HTR-8/SVneo (cell line): Measurements from ENCODE around the gene CABP1.

ENCODE experiments used
- DNase-seq: peaks from one replicate; pipeline ENCODE4 v3.0.0; 2011; ENCODE audit warnings: low spot score, mixed read lengths; ENCODE audit not compliant: insufficient read length
- FAIRE-seq: peaks from 2 replicates; lab custom pipeline; 2011; peaks lifted over from hg19 to GRCh38; lab: Jason Lieb, UNC

CABP1 gene

DNA sequence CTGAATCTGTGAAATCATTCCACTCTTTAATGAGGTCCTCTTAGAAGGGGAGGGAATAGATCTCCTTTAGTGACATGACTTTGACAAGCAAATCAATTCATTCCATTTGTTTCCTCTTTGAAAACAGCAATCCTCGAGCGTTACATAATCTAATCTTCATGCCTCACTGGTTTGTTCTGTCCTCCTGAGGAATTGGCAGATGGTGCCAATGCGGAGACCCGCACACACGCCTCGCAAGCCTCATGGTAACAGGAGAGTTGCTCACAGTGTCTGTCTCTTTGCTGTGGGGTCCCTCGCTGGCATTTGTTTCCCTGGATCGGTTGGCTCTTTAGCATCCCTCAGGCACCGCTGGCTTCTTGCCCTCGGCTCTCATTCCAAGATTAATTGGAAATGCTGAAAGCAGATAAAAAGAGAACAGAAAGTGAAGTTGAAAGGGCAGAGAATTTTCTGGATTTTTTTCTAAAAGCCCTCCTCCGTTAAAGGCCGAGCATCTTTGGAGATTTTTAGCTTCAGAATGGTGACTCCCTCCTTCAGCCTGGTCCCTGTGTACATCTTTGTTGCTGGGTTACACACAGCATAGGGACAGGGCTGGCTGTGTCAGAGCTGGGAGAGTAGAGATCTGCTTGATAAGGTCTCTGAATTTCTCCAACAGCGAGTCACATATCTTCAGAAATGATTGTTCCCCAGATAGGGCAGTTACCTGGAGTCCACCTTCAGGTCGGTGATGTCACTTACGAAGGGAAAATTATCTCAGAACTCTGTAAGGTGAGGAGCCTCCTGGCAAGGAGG is 10.1 kb upstream of the CABP1 start:
- no peak for FAIRE-seq

DNA sequence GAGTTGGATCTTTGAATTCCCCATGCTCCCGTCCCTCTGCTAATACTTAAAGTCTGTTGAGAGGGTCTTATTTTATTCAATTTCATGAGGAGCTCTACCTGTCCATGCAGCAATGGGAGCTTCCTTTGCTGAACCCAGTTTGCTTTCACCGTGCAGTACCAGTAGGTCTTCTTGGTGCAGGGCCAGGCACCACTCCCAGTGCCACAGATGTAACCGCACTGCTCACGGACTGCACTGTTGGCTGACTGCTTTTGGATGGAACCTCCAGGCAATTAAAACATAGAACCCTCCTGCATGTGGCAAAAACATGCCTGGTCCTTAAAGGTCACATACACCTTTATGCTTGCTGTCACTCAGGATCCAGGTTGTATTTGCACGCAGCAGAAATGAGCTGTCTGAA is 9.3 kb upstream of the CABP1 start:
- FAIRE-seq: no peak
- DNase-seq: no peak

More for the DNA sequence above, 10.1 kb upstream of the CABP1 start:
- no peak for DNase-seq

DNA sequence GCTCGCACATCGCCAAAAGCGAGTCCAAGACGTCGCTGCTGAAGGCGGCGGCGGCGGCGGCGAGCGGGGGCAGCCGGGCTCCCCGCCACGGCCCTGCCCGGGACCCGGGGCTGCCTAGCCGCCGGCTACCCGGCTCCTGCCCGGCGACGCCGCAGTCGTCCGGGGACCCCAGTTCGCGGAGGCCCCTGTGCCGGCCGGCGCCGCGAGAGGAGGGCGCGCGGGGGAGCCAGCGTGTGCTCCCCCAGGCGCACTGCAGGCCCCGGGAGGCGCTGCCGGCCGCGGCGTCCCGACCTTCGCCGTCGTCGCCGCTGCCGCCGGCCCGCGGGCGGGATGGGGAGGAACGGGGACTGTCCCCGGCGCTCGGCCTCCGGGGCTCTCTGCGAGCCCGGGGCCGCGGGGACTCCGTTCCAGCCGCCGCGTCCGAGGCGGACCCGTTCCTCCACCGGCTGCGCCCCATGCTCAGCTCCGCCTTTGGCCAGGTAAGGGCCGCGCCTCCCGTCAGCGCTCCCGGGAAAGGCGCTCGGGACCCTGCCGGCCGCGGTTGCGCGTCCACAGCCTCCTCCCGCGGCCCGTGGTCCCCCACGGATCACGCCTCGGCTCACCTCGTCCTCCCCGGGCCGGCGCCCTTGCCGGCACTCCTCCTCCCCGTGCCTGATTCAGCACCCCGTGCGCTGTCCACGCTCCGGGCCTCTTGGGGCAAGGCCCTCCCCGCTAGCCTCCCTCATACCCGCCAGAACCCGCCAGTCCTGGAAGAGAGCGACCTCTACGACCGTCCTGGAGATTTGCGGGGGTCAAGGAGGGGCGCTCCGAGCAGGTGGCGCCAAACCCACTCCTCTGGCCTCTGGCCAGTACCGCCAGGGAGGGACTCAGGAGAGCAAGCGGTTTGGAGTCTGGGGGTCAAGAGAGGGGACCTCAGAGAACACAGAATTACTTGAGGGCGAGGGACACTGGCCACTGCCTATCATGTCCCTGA is 721 bp downstream of the CABP1 start:
- DNase-seq: peak; percentile 63
- FAIRE-seq: peak; percentile 26

DNA sequence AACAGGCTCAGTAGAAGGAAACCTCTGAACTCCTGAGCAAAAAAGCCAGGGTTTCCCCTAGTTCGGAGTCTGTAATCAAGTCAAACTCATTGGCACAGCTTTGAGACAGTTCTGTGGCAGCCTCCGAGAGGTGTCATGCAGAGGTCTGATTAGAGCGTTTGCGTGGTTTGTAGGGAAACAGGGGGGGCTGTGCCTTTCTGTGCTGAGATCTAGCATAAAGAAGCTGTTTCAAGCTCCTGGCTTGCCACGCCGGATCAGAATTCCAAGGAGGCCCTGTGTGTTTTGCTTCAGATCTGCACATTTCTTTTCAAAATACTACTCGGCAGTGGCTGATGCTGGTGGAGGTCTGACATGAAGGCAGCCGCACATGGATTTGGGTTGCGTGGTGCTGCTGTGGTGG is 1.7 kb downstream of the CABP1 start:
- DNase-seq: no peak
- FAIRE-seq: no peak

DNA sequence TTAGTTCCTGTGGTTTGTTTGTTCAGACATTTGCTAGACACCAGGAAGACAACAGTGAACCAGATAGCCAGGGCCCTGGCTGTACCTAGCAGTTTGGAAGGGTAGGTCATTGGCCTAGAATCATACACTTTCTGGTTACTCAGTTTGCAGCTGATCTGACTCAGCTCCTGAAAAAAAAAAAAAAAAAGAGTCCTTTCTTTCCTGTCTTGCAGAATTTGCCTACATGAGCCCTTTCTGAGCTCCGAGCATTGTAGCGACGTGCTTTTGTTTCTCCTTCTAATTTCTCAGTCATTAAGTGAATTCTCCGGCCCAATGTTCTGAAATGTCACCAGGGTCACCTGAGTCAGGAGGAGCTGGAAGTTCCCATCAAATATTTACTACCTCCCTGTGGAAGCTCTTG is 2.4 kb downstream of the CABP1 start:
- FAIRE-seq (no peak), DNase-seq (no peak)

DNA sequence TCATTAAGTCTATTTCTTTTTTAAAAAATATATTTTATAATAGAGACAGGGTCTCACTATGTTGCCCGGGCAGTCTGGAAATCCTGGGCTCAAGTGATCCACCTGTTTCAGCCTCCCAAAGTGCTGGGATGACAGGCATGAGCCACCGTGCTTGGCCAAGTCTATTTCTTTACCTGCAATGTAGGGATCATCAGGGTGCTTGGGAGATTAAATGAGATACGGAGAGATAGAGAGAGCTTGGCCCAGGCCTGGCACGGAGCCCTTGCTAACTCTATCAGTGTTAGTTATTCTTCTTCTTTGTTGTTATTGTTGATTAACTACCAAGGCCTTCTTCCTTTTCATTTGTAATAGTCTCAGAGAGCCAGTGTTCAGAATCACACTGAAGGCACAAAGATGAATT is 3.1 kb downstream of the CABP1 start:
- DNase-seq: no peak
- FAIRE-seq: no peak

DNA sequence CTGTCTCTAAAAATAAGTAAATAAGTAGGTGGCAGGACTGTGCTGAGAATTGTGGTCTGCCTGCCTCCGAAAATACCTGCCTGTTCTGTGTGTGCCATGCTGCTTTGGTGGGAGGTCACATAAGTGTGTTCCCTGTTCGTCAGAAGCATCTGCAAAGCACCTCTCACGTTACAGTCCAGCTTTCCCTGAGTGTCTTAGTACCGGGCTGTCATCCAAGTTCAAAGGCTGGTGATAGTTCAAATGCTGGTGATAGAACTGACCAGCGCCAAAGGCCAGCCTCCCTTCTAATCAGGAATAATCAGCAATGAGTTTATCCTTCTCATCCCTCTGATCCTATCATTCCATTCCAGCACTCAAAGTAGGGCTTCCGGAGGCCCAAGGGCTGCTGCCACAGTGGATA is 5.6 kb downstream of the CABP1 start:
- FAIRE-seq (no peak), DNase-seq (no peak)

DNA sequence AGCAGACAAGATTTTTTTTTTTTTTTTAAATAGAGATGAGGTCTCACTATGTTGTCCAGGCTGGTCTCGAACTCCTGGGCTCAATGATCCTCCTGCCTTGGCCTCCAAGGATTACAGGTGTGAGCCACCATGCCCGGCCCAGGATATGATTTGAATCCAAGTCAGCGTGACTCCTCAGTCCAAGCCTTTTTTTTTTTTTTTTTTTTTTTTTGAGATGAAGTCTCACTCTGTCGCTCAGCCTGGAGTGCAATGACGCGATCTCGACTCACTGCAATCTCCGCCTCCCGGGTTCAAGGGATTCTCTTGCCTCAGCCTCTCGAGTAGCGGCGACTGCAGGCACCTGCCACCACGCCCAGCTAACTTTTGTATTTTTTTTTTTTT is 6.9 kb downstream of the CABP1 start:
- no peak for DNase-seq
- no peak for FAIRE-seq

DNA sequence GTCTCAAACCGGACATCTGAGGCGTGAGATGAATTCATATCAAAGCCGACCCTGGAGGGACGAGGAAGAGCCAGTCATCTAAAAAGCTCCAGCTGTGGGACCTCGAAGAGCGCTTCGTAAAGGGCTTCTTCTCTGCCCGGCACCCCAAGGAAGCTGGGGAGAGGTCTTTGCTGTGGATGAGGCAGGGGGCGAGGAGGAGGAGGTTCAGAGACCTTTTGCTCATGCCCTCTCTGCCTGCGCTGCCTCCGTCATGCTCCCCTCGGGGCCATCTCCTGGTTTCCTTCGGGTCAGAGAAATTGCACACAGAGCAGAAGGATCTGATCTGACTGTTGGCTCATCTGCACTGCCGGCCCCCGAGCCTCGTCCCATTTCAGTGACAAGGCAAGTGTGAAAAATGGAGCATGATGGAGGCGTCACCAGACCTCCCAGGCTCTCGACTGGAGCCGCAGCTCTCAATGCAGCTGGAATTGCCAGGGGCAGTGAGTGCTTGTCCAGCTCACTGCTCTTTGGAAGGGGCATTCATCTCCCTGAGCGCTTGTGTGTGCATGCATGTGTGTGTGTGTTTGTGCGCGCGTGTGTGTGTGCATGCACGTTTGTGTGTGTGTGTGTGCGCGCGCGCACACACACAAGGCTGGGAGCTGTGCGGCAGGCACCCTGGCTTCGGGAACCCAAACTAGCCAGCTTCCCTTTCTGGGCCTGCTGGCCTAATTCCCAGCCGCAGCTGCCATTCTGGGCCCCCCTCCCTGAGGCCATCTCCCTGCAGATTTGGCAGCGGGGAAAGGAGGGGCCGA is 9.2 kb downstream of the CABP1 start:
- DNase-seq (no peak), FAIRE-seq (no peak)

DNA sequence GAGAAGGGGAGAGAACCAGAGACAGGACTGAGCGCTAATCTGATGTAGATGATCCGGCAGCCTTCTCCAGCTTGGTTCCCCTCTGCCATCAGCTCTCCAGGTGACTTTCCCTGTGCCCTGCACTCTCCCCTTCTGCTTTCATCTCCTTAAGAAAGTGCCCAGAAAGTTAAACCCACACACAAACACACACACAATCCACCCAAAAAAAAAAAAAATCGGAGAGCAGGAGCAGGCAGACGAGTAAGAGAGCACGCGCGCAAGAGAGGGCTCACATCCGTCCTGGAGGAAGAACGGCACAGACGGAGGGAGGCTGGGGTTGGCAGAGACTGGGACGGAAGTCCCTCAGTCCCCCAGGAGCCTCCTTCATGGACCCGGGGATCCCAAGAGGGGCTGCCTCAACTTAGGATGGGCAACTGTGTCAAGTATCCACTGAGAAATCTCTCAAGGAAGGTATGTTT is 9.8 kb downstream of the CABP1 start:
- DNase-seq: no peak
- no peak for FAIRE-seq

DNA sequence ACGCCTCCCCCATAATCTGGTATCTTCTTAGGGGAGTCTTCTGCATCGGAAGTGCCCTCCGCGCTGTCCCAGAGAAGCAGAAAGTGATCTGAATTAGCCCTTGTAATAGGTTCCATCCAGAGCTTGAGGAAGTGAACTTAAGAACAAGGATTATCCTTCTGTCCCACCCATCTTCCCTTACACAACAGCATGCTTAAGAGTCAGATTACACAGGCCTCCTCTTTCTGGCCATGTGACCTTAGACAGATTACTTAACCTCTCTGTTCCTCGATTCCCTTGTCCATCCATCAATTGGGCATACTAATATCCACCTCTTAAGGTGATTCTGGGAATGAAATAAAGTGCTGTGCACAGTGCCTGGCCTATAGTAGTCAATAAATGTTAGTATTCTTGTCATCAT is 11.4 kb downstream of the CABP1 start:
- no peak for FAIRE-seq
- no peak for DNase-seq

DNA sequence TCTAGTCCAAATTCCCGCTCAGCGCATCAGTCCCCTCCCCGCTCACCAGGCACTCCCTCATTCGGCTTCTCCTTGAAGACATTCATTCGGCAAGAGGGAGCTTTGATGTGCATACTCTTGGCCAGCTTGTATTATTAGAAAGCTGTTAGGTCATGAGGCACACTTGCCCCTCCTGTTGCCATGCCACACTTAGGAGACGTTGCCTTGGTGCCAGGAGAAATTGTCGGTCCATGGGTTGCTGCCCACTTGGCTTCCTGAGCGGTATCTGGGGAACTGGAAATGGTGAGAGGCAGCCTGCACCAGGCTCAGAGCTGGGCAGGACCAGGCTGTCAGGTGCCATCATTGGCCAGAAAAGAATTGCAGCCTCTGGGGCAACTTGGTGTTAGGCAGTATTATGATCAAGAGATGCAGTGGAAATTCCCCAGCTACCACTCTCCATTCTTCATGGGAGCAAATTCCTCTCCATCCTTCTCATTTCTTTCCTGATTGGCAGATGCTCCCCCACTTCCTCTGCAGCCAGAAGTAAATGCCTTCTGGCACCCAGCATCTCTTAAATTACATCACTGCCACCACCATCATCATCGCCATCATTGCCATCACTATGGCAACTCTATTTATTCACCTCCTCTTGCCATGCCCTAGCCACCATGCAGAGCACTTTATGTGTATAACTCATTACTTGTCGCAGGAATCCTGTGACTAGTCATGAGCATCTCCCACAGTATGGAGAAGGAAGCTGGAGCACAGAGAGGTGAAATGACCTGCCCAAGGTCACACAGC is 12.4 kb downstream of the CABP1 start:
- no peak for DNase-seq
- FAIRE-seq: no peak

DNA sequence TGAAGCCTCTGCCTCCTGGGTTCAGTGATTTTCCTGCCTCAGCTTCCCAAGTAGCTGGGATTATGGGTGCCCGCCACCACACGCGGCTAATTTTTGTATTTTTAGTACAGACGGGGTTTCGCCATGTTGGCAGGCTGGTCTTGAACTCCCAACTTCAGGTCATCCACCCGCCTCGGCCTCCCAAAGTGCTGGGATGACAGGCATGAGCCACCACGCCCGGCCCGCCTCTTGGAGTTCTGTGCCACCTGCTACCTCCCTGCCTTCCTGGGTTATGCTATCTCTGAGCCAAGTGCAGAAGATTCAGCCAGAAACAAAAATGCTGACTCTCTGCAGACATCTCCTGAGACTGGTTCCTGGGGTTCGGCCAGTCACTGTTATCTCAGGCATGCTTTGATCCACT is 13.2 kb downstream of the CABP1 start:
- FAIRE-seq: no peak
- DNase-seq: no peak

DNA sequence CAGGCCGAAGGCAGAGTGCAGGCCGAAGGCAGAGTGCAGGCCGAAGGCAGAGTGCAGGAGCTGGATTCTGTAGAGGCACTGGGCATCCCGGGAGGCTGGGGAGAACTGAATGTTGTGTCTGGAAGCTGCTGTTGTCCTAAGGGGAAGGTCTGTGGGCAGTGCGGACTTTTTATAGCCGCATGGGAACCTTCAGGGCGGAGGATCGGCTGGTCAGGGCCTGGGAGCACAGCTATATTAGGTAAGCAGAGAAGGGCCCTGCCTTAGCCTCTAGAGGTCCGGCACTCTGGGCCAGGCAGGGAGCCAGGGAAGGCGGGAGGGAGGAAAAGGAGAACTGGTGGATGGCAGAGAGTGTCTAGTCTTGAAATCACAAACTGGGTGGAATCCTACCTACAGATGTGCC is 14.2 kb downstream of the CABP1 start:
- no peak for DNase-seq
- no peak for FAIRE-seq

DNA sequence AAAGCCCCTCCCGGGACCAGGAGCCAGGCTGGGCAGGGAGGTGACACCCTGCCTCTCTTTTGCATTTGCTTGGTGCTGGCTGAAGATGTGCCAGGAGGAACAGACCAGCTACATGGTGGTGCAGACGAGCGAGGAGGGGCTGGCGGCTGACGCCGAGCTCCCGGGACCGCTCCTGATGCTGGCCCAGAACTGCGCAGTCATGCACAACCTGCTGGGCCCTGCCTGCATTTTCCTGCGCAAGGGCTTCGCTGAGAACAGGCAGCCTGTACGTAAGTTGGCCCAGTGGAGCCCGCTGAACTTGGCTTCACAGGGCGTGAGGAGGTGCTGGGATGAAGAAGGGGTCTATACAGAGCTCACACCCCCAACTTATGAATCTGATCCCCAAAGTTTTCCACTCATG is 15.6 kb downstream of the CABP1 start:
- no peak for DNase-seq
- FAIRE-seq: no peak

DNA sequence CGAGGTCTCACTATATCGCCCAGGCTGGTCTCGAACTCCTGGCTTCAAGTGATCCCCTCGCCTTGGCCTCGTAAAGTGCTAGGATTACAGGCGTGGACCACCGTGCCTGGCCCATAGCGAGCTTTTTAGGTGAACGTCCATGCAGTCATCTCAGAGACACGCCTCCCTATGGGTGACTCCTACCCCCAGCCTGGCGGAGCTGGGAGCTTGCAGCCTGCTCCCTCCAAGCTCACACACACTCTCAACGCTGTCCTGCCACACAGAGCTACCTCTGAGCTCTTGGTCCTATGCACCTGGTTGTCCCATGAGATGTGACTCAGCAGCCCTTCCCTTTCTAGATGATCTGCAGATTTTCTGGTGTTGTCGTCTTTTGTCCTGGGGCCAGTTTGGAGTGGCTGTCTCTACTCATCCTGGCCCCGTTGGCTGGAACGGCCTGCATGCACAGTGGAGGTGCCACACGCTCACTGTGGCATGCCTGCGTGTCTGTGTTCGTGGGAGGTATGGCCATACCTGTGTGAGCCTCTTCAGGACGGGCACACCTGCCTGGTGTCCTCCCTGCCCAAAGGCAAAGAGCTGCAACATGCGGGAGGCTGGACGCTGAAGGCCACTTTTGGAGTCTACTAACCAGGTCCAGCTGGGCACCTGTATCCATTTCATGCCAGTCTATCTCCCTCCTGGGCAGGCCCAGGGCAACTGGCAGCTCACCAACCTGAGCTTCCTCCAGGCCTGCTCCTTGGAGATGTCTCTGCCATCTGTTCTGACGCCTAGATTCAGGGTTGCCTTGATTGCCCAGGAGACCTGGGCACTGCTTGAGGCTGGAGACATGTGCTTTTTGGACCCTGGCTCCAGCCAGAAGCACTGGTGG is 18.1 kb downstream of the CABP1 start:
- FAIRE-seq (no peak), DNase-seq (no peak)

DNA sequence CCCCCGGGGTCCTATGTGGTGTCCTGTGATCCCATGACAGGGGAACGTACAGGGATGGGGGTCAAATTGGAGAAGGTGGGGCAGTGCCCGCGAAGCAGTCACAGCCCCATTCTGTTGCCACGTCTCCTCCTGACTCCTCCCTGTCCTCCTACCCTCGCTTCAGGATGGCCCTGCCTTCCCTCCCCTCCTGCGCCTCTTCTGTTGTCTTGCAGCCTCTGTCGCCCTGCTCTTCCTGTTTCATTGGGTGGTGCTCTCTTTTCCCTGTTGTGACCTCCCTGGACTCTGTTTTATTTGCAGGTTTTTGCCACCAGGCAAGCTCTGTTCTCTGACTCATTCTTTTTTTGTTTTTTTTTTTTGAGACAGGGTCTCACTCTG is 18.7 kb downstream of the CABP1 start:
- DNase-seq (no peak), FAIRE-seq (no peak)

DNA sequence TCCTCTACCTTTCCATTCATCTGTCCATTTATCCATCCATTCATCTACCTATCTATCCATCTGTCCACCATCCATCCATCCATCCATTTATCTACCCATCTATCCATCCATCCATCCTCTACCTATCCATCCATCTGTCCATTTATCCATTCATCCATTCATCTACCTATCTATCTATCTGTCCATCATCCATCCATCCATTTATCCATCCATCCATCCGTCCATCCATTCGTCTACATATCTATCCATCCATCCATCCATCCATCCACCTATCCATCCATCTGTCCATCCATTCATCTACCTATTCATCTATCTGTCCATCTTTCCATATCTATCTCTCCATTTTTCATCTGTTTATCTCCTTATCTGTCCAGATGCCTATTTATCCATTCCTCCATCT is 21.0 kb downstream of the CABP1 start:
- DNase-seq: no peak
- no peak for FAIRE-seq

DNA sequence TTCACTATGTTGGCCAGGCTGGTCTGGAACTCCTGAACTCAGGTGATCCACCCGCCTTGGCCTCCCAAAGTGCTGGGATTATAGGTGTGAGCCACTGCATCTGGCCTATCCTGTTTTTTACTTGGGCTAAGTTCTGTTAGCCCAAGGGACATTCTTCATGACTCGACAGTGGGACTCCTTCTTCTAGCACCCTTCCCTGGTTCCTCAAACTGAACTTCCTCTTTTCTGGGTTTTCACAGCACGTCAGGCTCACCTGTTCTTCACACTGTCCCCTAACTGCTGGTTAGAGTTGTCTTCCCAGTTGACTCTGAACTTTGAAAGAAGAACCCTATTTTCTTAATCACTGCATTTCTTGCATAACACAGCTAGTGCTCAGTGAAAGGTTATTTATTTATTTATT is 22.5 kb downstream of the CABP1 start:
- FAIRE-seq: no peak
- DNase-seq: no peak
